Skeletal muscle cell (primary cell): ENCODE data around the gene FAM98A.

Experiments used
- DNase-seq: peaks from one replicate; pipeline ENCODE4 v3.0.0-alpha.2; 2010; ENCODE audit warnings: low read depth
- H3K4me3 ChIP-seq: 2 replicates; pipeline ENCODE4 v1.5.1; 2011; ENCODE audit warnings: low read depth, mild to moderate bottlenecking, control low read depth, low read length, moderate library complexity

FAM98A gene

DNA sequence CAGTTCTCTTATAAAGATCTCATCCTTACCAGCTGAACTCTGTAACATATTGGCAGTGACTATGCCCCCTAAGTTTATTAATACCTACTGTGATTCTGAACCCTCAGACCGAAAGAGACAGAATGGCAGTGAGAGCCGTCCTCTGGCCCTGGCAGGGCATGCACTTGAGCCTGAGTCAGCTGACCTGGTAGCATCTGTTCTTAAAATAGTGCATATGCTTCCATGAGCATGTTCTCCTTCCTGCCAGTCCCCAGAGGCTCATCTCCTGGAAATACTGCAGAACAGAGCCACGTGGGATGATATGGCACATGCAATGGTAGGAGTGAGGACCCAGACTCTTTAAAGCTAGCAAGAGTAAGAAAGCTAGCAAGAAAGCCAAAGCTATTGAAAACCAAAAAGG, 63.7 kb downstream of the FAM98A start:
- DNase-seq = no peak
- H3K4me3 ChIP-seq = no peak overlapping the region
